GM12878 (cell line): Measurements from ENCODE around the gene MALT1. TPM values are rescaled to one million over a fixed set of nuclear protein-coding genes. Genes with fewer than 3 reads are reported as not detected.

ENCODE experiments used
- ATAC-seq: fragments of 200-7000 bp; cut with Tn5 transposase; 3 replicates; pipeline ENCODE4 v1.9.1; 2020; ENCODE audit warnings: mild to moderate bottlenecking, moderate library complexity
- BruUV-seq: library from RNA; stranded (reverse); fragments of 400-500 nt; replicated peaks from 2 replicates; lab custom pipeline; 2021; lab: Mats Ljungman, UMichigan
- CTCF ChIA-PET: fragments of 300-600 bp; sonication (Branson Sonifier 250); formaldehyde crosslinking; extraction: SDS; loops from one replicate; lab custom pipeline; 2021; ENCODE audit warnings: inconsistent platforms; lab: Yijun Ruan, JAX
- POLR2A ChIA-PET: fragments of 350-600 bp; formaldehyde crosslinking; extraction: SDS; loops from one replicate; lab custom pipeline; 2021; ENCODE audit warnings: inconsistent platforms; lab: Charles Lee
- RAD21 ChIA-PET: fragments of 300-600 bp; sonication (Branson Sonifier 250); formaldehyde crosslinking; loops from one replicate; lab custom pipeline; 2023; ENCODE audit warnings: antibody characterized with exemption; ENCODE audit not compliant: unreplicated experiment; lab: Charles Lee
- SMC1A ChIA-PET: fragments of 300-600 bp; sonication (Branson Sonifier 250); formaldehyde crosslinking; loops from one replicate; lab custom pipeline; 2023; ENCODE audit not compliant: unreplicated experiment, uncharacterized antibody; lab: Charles Lee
- DNase-seq: peaks from one replicate; pipeline ENCODE4 v3.0.0-alpha.2; 2011; ENCODE audit warnings: low read depth, low spot score
- FAIRE-seq: peaks from 3 replicates; lab custom pipeline; 2011; peaks lifted over from hg19 to GRCh38; lab: Jason Lieb, UNC
- H2AFZ ChIP-seq: 2 replicates; pipeline ENCODE4 v1.6.0; 2011; ENCODE audit warnings: low read depth, low read length, control low read depth; ENCODE audit not compliant: control insufficient read depth
- H3K27ac ChIP-seq: 2 replicates; pipeline ENCODE4 v1.5.1; 2011; ENCODE audit warnings: control low read depth; ENCODE audit not compliant: control insufficient read depth, insufficient read depth
- H3K27me3 ChIP-seq, 2 experiments: replicated peaks in 1 of 2; 2 replicates each; pipeline versions ENCODE4 v1.6.0 to v1.6.1; 2011; ENCODE audit warnings: low read length in 1 of 2; ENCODE audit not compliant: control insufficient read depth in 2 of 2, insufficient read depth in 2 of 2
- H3K36me3 ChIP-seq, 2 experiments: 2 replicates each; pipeline ENCODE4 v1.5.1; 2011; ENCODE audit warnings: low read length in 1 of 2; ENCODE audit not compliant: control insufficient read depth in 2 of 2, insufficient read depth in 2 of 2
- H3K4me1 ChIP-seq: 2 replicates; pipeline ENCODE4 v1.6.1; 2011; ENCODE audit warnings: mild to moderate bottlenecking, low read length, moderate library complexity, mixed read lengths; ENCODE audit not compliant: control insufficient read depth, insufficient read depth
- H3K4me2 ChIP-seq: 2 replicates; pipeline ENCODE4 v1.6.0; 2011; ENCODE audit warnings: control low read depth; ENCODE audit not compliant: control insufficient read depth, insufficient read depth
- H3K4me3 ChIP-seq: fragments of 200-600 bp; sonication (generic); 2 replicates; pipeline ENCODE4 v1.5.1; 2016
- H3K79me2 ChIP-seq: 2 replicates; pipeline ENCODE4 v1.6.0; 2011; ENCODE audit warnings: low read length; ENCODE audit not compliant: control insufficient read depth, insufficient read depth
- H3K9ac ChIP-seq: 2 replicates; pipeline ENCODE4 v1.8.0; 2011; ENCODE audit warnings: low read length, control low read depth, mixed read lengths; ENCODE audit not compliant: control insufficient read depth, insufficient read depth
- H3K9me3 ChIP-seq: replicated peaks from 3 replicates; pipeline ENCODE4 v1.5.1; 2011; ENCODE audit warnings: mild to moderate bottlenecking, low read length; ENCODE audit not compliant: control insufficient read depth, insufficient read depth
- H4K20me1 ChIP-seq: 2 replicates; pipeline ENCODE4 v1.6.0; 2011; ENCODE audit not compliant: control insufficient read depth, insufficient read depth
- NKRF ChIP-seq: fragments of 450-650 bp; conservative IDR thresholded peaks from 2 replicates; pipeline ENCODE4 v1.6.1; 2017; ENCODE audit warnings: mild to moderate bottlenecking, moderate library complexity
- POU2F2 ChIP-seq: IDR thresholded peaks from 3 replicates; pipeline ENCODE4 v1.6.1; 2011; ENCODE audit warnings: low read depth, mild to moderate bottlenecking, low read length, borderline replicate concordance
- RUNX3 ChIP-seq: IDR thresholded peaks from 2 replicates; pipeline ENCODE4 v1.6.1; 2012; ENCODE audit warnings: low read length, inconsistent platforms
- SMAD1 ChIP-seq: fragments of 450-650 bp; IDR thresholded peaks from 2 replicates; pipeline ENCODE4 v1.6.1; 2018; ENCODE audit warnings: mild to moderate bottlenecking, low read depth; ENCODE audit not compliant: partially characterized antibody
- SMARCA5 ChIP-seq: fragments of 450-650 bp; IDR thresholded peaks from 2 replicates; pipeline ENCODE4 v1.6.1; 2017; ENCODE audit warnings: mild to moderate bottlenecking
- SPI1 ChIP-seq: IDR thresholded peaks from 2 replicates; pipeline ENCODE4 v1.6.1; 2011; ENCODE audit warnings: low read depth, mild to moderate bottlenecking, low read length, moderate library complexity, borderline replicate concordance; ENCODE audit not compliant: insufficient read depth
- WGBS: methylation state at CpG from one replicate; pipeline ENCODE4 v1.1.6; 2016; ENCODE audit warnings: low lambda C conversion rate; ENCODE audit not compliant: insufficient replicate concordance, insufficient coverage; ENCODE audit errors: missing lambda C conversion rate; 5-methylcytosine and 5-hydroxymethylcytosine counted together
- in situ Hi-C: fragments of 300-500 bp; cut with MboI; formaldehyde crosslinking; loops from 9 replicates; pipeline ENCODE4 v1.14.3; 2018; ENCODE audit warnings: mixed read lengths
- intact Hi-C: fragments of 100-400 bp; cut with micrococcal nuclease; formaldehyde crosslinking; loops from one replicate; pipeline ENCODE4 v1.14.2; 2022; ENCODE audit not compliant: unreplicated experiment
- polyA plus RNA-seq, 11 experiments: library from polyadenylated mRNA; depleted of rRNA in 4 of 11; unstranded in 6 of 11; stranded (reverse) in 5 of 11; fragments of >200 nt; fragmentation: Nextera tagmentation in 4 of 11; fragmentation: Illumina TruSeq in 1 of 11; extraction: Ambion mirVana in 4 of 11; extraction: Trizol in 1 of 11; gene quantifications; 1 replicate in 1 of 11; 2 replicates in 10 of 11; pipeline versions ENCODE4 v1.2.1 to v1.2.3, GENCODE V29; 2011 to 2016; ENCODE audit warnings: inconsistent platforms in 2 of 11, missing spikeins in 2 of 11, low read depth in 1 of 11
- total RNA-seq, 4 experiments: library from RNA; depleted of rRNA in 3 of 4; stranded (reverse); fragments of >200 nt in 3 of 4; fragmentation: Illumina TruSeq in 1 of 4; extraction: Trizol in 1 of 4; gene quantifications; 2 replicates each; pipeline versions ENCODE4 v1.2.1 to v1.2.3, GENCODE V29; 2013 to 2021

Gene MALT1
- total and polyA plus RNA-seq, 10 of the 15 experiments (the other 5 are each of a cell fraction or from before 2014, with no cell fraction given): 17.6 to 126 (median 45.4) TPM

GRCh38 chr18:58716060-58716756 lies 44.9 kb downstream of the MALT1 start:
- WGBS: 16% methylated on average over 4 of the region's 4 CpGs
- Histone ChIP-seq H3K9me3 (no peaks in the 10 kb centered on the region), H3K27ac (peak overlapping the region; percentile 41; the same call in 1 of the 2 replicates), H2AFZ (no peak overlapping the region), H3K4me3 (no peak overlapping the region), H3K4me1 (peaks cover 9% of the 10 kb centered on the region; the same call in 1 of the 2 replicates), H4K20me1 (no peaks in the 10 kb centered on the region), H3K4me2 (no peak overlapping the region), H3K9ac (no peak overlapping the region), H3K79me2 (no peaks in the 10 kb centered on the region), H3K36me3 (peaks cover 9 to 27% of the 10 kb centered on the region in 2 experiments), H3K27me3 (no peaks in the 10 kb centered on the region)
- CTCF ChIA-PET: interaction anchor here (0.6 to 2.2 kb wide), 3 partner anchors 29 to 186 kb away, joined by 3 to 10 read pairs (median 5); no protein-coding TSS in a partner anchor
- SMC1A ChIA-PET: interaction anchor here (0.7 to 1.8 kb wide), 5 partner anchors 8 to 182 kb away, joined by 3 to 5 read pairs (median 4); no protein-coding TSS in a partner anchor
- DNase-seq (no peak), ATAC-seq (peak; percentile 78), FAIRE-seq (peak; percentile 47)
- intact Hi-C loops: no loop called here
- RAD21 ChIA-PET: interaction anchor here (0.9 to 1.9 kb wide), 4 partner anchors 20 to 186 kb away, joined by 3 to 6 read pairs (median 4); partner anchors contain the start of gene MALT1
- POLR2A ChIA-PET: no interaction called here
- in situ Hi-C loops: no loop called here
- BruUV-seq: no TSS peak
- peak; percentile 70 for TF ChIP-seq RUNX3
- TF ChIP-seq NKRF: no peak
- TF ChIP-seq SPI1: peak; percentile 73
- TF ChIP-seq SMAD1: no peak
- no peak for TF ChIP-seq SMARCA5
- TF ChIP-seq POU2F2: peak; percentile 33; the same call in 1 of the 3 replicates
